HEK293T (cell line): ENCODE data around the gene MIA2.
"Not testable (repeated sequence)": the region's sequence is repeated elsewhere in the genome, so short reads cannot be mapped to it uniquely, and the experiment has no call there.

Experiments
- CTCF ChIA-PET: fragments of 350-600 bp; formaldehyde crosslinking; extraction: SDS; loops from one replicate; lab custom pipeline; 2021; ENCODE audit warnings: antibody characterized with exemption, inconsistent platforms; lab: Yijun Ruan, JAX
- POLR2A ChIA-PET: fragments of 350-600 bp; formaldehyde crosslinking; extraction: SDS; loops from one replicate; lab custom pipeline; 2020; ENCODE audit warnings: antibody characterized with exemption, inconsistent platforms; lab: Yijun Ruan, JAX
- DNase-seq: peaks from one replicate; pipeline ENCODE4 v3.0.0; 2012; ENCODE audit warnings: mixed read lengths; ENCODE audit errors: extremely low spot score
- ARNT ChIP-seq: fragments of 450-650 bp; IDR thresholded peaks from 2 replicates; pipeline ENCODE4 v1.6.1; 2017; ENCODE audit warnings: mild to moderate bottlenecking
- BHLHE40 ChIP-seq: fragments of 450-650 bp; IDR thresholded peaks from 2 replicates; pipeline ENCODE4 v1.6.1; 2016; ENCODE audit warnings: mild to moderate bottlenecking, moderate library complexity, borderline replicate concordance
- CTBP1 ChIP-seq: fragments of 450-650 bp; IDR thresholded peaks from 2 replicates; pipeline ENCODE4 v1.6.1; 2016; ENCODE audit warnings: borderline replicate concordance
- ELF4 ChIP-seq: fragments of 450-650 bp; IDR thresholded peaks from 2 replicates; pipeline ENCODE4 v1.6.1; 2017; ENCODE audit warnings: antibody characterized with exemption
- FOXA1 ChIP-seq: fragments of 450-650 bp; IDR thresholded peaks from 2 replicates; pipeline ENCODE4 v1.6.1; 2016; ENCODE audit warnings: mild to moderate bottlenecking
- FOXK2 ChIP-seq: fragments of 450-650 bp; IDR thresholded peaks from 2 replicates; pipeline ENCODE4 v1.6.1; 2016; ENCODE audit warnings: mild to moderate bottlenecking
- FOXM1 ChIP-seq: fragments of 450-650 bp; IDR thresholded peaks from 2 replicates; pipeline ENCODE4 v1.6.1; 2017; ENCODE audit warnings: mild to moderate bottlenecking, borderline replicate concordance
- HDGF ChIP-seq: fragments of 450-650 bp; IDR thresholded peaks from 2 replicates; pipeline ENCODE4 v1.6.1; 2017; ENCODE audit warnings: antibody characterized with exemption, borderline replicate concordance
- L3MBTL2 ChIP-seq: fragments of 450-650 bp; conservative IDR thresholded peaks from 2 replicates; pipeline ENCODE4 v1.6.1; 2016; ENCODE audit warnings: mild to moderate bottlenecking
- LEF1 ChIP-seq: fragments of 450-650 bp; IDR thresholded peaks from 2 replicates; pipeline ENCODE4 v1.6.1; 2017; ENCODE audit warnings: mild to moderate bottlenecking, borderline replicate concordance
- NFRKB ChIP-seq: fragments of 450-650 bp; IDR thresholded peaks from 2 replicates; pipeline ENCODE4 v1.6.1; 2016; ENCODE audit warnings: mild to moderate bottlenecking, moderate library complexity
- PKNOX1 ChIP-seq: fragments of 450-650 bp; IDR thresholded peaks from 2 replicates; pipeline ENCODE4 v1.6.1; 2016
- SP1 ChIP-seq: fragments of 450-650 bp; IDR thresholded peaks from 2 replicates; pipeline ENCODE4 v1.6.1; 2017
- SUZ12 ChIP-seq: fragments of 450-650 bp; IDR thresholded peaks from 2 replicates; pipeline ENCODE4 v1.6.1; 2016; ENCODE audit warnings: mild to moderate bottlenecking
- TARDBP ChIP-seq: fragments of 450-650 bp; IDR thresholded peaks from 2 replicates; pipeline ENCODE4 v1.6.1; 2016
- ZNF384 ChIP-seq: fragments of 450-650 bp; IDR thresholded peaks from 2 replicates; pipeline ENCODE4 v1.6.1; 2016

MIA2 gene

DNA sequence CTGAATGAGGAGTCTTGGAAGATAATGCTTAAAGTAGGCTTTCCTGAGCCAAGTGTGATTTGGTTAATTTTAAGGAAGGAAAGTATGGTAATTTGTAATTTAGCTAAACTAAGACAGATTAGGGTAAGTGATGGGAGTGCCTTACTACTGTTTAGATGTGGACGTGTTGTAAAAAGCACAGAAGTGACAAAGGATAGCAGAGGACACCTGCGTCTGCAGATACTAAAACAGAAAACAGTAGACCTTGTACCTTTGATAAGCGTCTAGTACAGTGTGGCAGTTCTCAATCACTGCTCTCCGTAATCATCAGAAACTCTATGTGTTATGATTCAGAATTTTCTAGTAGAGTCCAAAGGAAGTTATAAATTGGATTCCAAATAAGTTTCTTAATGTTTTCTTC, 58.0 kb downstream of the MIA2 start:
- DNase-seq, result no peak
- ChIA-PET CTCF (no interaction called here), POLR2A (no interaction called here)
- TF ChIP-seq SP1 (no peak), ZNF384 (no peak), TARDBP (no peak), ELF4 (no peak), ARNT (no peak), SUZ12 (no peak), HDGF (no peak), FOXA1 (no peak), FOXM1 (no peak), BHLHE40 (no peak), L3MBTL2 (no peak), FOXK2 (no peak), PKNOX1 (no peak), LEF1 (no peak), NFRKB (no peak), CTBP1 (no peak)

DNA sequence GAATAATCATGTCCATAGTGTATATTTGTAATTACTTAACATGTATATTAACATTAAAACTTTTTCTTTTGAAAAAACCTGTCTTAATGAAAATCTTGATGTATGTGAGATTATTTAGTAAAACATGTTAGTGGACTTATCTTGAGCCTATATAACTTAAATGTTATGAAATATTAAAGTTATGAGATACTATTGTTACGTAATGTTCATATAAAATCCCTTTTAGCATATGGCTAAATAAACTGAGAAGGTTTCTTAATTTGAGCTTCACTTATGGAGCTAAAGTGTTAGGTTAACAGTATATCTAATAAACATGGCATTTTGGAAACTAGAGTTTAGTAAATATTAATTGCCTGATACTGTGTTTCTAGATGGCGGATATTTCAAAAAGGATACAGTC, 59.9 kb downstream of the MIA2 start:
- no peak for DNase-seq
- ChIA-PET POLR2A (no interaction called here), CTCF (interaction anchor here (0.6 kb wide), 1 partner anchor 88 kb away, joined by 3 read pairs; no protein-coding TSS in a partner anchor)
- TF ChIP-seq L3MBTL2, result no peak
- TF ChIP-seq ARNT, result no peak
- no peak for TF ChIP-seq FOXM1
- no peak for TF ChIP-seq SP1
- TF ChIP-seq TARDBP, result no peak
- TF ChIP-seq BHLHE40, result no peak

DNA sequence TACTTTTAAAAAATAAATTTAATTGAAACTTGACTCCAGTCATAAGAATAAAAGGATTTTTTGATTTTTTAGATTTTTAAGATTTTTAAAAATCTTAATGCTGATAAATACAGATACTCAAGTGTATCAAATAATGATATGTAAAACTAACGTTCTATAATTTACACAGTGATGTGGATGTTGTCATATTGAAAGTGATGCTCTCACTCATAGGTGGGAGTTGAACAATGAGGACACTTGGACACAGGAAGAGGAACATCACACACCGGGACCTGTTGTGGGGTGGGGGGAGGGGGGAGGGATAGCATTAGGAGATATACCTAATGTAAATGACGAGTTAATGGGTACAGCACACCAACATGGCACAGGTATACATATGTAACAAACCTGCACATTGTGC, 66.7 kb downstream of the MIA2 start:
- POLR2A ChIA-PET, CTCF ChIA-PET: not testable (repeated sequence)

GRCh38 chr14:39302124-39302810, 68.6 kb downstream of the MIA2 start:
- no peak for TF ChIP-seq TARDBP
- TF ChIP-seq FOXK2, result no peak
- no peak for TF ChIP-seq NFRKB
- TF ChIP-seq ELF4, result no peak
- no peak for TF ChIP-seq HDGF
- TF ChIP-seq BHLHE40, result no peak
- TF ChIP-seq CTBP1, result no peak
- POLR2A ChIA-PET, result interaction anchor here (1.0 kb wide), 1 partner anchor 132 kb away, joined by 3 read pairs; the partner anchor contains the start of gene TRAPPC6B
- CTCF ChIA-PET, result interaction anchor here (0.7 kb wide), 1 partner anchor 19 kb away, joined by 3 read pairs; no protein-coding TSS in a partner anchor
- no peak for DNase-seq

More for the DNA sequence above, 66.7 kb downstream of the MIA2 start:
- not testable (repeated sequence) for DNase-seq

DNA sequence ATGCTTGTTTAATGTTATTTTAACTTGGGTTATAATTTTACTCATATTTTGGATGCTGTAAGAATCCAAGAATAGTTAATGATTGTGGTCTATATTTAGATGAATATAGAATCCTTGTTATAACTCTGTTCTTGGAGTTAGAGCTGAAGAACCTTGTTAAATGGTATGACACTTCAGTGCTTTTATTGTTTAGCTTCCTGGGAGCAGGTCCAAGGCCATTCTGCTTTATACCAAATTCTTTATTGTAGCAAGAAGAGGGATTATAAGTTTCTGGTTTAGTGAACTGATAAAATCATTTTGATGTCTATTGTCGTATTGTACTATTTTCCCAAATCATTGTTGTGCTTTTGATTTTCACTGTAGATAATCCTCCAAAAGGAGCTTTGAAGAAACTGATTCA, 69.4 kb downstream of the MIA2 start:
- DNase-seq, result no peak
- CTCF ChIA-PET, result no interaction called here

DNA sequence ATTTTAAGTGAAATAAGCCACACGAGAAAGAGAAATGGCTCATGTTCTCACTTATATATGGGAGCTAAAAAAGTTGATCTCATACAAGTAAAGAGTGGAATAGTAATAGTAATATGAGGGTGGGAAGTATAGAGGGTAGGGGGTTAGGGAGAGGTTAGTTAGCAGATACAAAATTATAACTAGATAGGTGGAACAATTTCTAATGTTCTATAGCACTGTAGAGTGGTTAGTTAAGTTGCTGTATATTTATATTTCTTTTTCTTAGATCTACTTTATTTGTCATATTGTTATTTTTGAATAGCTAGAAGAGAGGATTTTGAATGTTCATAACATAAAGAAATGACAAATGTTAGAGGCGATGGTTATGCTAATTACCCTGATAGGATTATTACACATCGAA, 74.1 kb downstream of the MIA2 start:
- CTCF ChIA-PET, result no interaction called here
- POLR2A ChIA-PET, result no interaction called here
- TF ChIP-seq SP1, result no peak
- TF ChIP-seq NFRKB, result no peak
- TF ChIP-seq BHLHE40, result no peak
- TF ChIP-seq FOXK2, result no peak
- no peak for TF ChIP-seq FOXM1
- no peak for TF ChIP-seq PKNOX1
- no peak for TF ChIP-seq L3MBTL2
- no peak for TF ChIP-seq SUZ12
- TF ChIP-seq LEF1, result no peak
- no peak for TF ChIP-seq FOXA1
- no peak for TF ChIP-seq HDGF
- no peak for TF ChIP-seq ARNT
- no peak for TF ChIP-seq TARDBP
- no peak for DNase-seq

More for the DNA sequence above, 69.4 kb downstream of the MIA2 start:
- TF ChIP-seq ZNF384 (no peak), L3MBTL2 (no peak), ELF4 (no peak), SP1 (no peak), FOXK2 (no peak), FOXM1 (no peak), HDGF (no peak), BHLHE40 (no peak), SUZ12 (no peak), NFRKB (no peak), LEF1 (no peak), PKNOX1 (no peak)
- POLR2A ChIA-PET, result interaction anchor here (1.0 kb wide), 1 partner anchor 133 kb away, joined by 3 read pairs; the partner anchor contains the start of gene TRAPPC6B

DNA sequence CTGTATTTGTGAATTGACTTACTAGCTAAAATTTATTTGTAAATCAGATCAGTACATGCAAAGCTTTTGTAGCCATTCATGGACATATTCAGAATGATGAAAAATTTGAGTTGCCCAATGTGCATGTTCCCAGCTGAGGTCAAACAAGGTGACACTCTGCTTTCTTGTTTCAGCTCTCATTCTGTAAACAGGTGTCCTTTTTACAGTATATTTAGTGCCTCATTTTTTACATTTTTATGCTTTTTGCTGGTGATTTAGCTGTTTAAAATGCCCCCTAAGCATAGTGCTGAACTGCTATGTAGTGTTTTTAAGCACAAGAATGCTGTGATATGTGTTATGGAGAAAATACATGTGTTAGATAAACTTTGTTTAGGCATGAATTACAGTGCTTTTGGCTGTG, 76.3 kb downstream of the MIA2 start:
- TF ChIP-seq FOXM1 (no peak), HDGF (no peak), L3MBTL2 (no peak), ZNF384 (no peak), SUZ12 (no peak), BHLHE40 (no peak), FOXK2 (no peak), TARDBP (no peak), NFRKB (no peak), PKNOX1 (no peak), LEF1 (no peak), ELF4 (no peak), SP1 (no peak), FOXA1 (no peak), CTBP1 (no peak), ARNT (no peak)
- CTCF ChIA-PET, result no interaction called here
- POLR2A ChIA-PET, result no interaction called here
- no peak for DNase-seq
